ENCODE results near the gene DAB2IP.
"Not testable (repeated sequence)": the region's sequence is repeated elsewhere in the genome, so short reads cannot be mapped to it uniquely, and the experiment has no call there.

The DAB2IP gene

DNA sequence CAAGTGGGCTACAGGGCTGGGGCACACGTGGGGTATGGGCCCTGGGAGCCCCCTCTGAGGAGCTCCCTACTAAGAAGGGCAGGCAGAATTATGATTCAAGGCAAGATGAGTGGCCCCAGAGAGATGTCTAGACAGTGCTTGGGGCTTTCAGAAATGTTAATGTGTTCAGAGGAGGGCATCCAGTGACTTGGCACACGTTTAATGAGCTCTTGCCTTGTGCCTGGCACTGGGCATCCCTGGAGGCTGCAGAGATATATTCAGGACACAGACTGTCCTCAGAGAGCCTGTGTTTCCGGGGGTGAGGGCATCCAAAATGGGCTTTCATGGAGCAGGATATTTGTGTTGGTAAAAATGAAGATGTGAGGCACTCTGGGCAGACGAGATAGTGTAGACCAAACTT is 25.4 kb upstream of the DAB2IP start:
- DNase-seq, result no peak

DNA sequence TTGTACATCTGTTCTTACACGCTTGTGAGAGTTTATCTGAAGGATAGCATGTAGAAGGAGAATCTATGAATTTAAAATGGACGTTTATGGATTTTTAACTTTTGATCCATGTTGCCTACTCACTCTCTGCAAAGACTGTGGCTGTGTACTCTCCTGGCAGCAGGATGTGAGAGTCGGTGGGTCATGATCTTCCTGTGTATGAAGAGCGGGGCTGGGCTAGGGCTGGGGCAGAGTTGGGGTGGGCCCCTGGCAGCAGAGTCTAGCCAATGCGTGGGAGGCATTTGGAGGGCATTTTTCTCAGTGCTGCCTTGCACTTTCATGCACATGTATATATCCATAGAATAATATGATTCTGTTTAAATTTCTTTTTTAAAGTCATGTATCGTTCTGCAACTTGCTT is 24.0 kb upstream of the DAB2IP start:
- DNase-seq, result no peak

DNA sequence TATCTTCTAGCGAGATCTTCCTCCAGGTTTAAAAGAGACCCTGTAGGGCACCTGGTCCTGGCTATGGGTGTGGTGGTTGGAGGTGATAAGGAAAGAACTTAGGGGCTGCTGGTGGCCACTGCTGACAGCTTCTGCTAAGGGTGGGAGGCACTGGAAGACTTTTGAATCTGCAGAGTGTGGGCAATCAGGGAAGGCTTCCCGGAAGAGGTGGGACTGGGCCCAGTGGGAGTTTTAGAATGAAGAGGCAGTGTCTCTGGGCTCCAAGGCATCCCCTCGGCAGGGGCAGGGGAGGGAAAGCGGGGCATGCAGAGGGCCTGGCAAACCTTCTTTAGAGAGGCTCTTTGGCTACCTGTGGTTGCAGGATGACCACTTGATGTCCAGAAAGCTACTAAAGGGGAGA is 23.0 kb upstream of the DAB2IP start:
- DNase-seq, result no peak

DNA sequence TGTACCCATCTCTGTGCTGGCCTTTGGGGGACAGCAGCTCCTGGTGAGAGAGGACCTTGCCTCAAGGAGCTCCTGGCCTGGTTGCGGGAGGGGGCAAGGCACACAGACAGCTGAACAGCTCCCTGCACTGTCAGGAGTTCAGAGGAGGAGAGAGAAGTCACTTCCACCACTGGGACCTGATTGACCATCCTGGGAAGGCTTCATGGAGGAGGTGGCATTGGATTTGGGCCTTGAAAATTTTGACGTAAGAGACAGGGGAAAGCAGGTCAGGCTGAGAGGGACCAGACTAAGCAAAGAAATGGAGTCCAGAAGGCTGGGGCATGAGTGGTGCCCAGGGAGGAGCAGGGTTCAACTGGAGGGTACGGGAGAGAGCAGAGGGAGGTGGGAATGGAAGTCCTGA is 20.3 kb upstream of the DAB2IP start:
- DNase-seq, result no peak

DNA sequence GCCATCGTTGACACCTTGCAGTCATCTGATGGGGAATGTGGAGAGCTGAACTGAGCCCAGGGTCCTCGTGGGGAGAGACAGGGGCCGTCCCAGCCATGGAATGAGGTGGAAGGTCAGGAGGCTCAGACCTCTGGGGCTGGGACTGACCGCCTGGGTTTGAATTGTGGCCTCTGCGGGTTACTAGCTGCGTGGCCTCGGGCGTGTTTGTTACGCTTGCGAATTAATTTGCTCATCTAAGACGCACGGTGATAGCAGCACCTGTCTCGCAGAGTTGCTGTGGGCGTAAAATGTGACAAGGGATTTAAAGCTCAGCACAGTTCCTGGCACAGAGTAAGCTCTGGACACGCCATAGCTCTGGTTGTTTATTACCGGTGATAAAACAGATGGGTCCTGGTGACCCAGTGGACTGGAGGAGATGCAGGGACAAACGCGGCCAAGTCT is 19.4 kb upstream of the DAB2IP start:
- no peak for DNase-seq

DNA sequence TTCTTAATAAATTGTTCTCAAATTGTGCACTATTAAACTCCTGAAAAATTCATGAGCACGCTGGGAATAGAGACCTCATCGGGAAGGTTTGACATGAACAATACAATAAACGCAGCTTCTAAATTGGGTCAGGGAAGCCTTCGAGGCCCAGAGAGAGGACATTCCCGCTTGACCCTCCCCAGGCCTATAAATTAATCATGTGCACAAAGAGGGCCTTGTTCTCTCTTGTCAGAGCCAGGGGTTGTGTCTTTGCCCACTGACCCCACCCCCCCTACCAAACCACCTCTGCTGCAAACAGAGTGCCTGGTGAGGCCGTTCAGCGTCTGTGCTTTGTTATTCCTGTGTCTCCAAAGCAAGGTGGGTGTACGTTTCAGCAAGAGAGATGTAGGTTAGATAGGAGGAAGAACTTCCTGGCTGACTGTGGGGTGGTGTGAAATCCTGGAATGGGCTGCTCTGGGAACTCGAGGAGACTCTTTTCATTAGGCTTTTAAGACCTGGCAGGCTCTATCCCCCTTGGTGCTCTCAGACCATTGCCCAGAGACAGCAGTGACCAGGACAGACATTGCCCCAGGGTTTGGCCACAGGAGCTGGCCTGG is 18.2 kb upstream of the DAB2IP start:
- no peak for DNase-seq

DNA sequence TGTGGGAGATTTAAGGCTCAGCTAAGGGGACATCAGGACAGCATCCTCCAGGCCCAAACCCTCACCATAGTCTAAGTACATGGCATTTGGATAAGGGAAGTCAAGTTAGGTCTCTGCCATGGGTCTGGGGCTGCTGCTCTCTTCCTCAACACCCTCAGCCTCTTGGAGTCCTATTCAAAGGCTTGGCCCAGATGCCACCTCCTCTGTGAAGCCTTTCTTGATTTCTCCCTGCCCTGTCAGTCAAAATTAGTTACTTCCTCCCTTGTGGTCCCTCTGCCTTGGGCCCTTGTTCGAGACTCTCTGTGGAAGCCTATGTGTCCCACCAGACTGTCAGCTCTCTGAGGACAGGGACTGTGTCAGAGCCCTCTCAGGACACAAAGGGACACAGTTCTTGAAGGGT is 17.7 kb upstream of the DAB2IP start:
- no peak for DNase-seq

DNA sequence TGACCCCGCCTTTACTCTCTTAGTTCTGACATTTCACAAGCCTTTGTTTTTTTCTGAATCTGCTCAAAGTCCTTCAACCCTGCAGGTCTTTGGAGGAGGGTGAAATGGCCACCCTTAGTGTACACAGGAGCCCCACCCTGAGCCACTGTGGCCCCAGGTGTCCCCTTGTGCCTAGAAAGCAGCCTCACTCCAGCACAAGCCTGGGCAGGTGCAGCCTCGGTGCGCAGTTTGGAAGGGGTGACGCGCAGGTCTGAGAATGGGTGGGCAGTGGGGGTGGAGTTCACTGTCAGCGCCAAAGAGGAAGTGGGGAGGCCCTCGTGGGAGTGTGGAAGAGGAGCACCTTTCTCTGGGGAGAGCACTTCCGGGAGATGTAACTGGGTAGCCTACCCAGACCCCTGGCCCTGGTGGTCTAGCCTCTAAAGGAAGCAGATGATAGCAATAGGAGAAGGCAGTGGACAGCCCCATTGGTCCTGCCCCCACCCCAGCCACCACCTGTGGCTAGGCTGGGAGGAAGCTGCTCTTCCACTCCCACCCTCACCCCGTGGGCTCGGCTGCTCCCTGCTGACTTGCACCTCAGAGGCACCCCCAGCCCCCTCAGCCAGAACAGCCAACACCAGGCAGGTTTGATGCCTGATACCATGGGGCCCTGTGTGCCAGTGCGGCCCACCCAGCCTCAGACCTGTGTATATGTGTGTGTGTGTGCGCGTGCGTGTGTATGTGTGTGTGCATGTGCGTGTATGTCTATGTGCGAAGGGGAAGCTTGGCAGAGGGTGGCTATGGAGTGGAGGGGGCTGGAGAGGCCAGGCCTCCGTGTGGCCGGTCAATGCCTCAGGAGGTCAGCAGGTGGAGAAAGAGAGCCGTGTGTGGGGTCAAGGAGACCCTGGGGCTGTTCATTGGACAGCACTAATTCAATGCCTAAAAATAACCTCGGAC is 16.8 kb upstream of the DAB2IP start:
- DNase-seq, result no peak

DNA sequence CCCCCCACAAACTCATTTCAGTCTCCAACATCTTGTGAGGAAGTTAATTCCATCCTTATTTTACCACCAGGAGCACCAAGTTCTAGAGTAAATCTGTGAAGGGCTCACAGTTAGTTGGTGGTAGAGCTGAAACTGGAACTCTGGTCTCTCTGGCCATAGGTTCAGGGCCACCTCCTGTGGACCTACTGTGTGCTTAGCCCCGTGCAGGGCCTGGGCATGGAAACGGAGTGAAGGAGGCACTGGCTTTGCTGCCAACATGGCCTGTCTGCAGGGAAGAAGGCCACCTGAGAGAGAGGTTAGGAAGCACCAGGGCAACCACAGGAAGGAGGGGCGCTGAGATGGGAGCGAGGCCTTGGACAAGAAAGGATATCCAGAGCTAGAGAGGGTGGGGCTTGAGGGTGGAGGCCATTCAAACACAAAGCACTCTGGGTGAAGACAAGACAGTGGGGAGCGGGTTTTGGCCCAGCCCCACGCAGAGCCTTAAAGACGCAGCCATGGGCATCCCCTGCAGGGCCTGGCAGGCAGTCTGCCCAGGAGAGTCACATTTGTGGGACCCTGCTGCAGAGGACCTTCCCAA is 16.0 kb upstream of the DAB2IP start:
- DNase-seq, result no peak

DNA sequence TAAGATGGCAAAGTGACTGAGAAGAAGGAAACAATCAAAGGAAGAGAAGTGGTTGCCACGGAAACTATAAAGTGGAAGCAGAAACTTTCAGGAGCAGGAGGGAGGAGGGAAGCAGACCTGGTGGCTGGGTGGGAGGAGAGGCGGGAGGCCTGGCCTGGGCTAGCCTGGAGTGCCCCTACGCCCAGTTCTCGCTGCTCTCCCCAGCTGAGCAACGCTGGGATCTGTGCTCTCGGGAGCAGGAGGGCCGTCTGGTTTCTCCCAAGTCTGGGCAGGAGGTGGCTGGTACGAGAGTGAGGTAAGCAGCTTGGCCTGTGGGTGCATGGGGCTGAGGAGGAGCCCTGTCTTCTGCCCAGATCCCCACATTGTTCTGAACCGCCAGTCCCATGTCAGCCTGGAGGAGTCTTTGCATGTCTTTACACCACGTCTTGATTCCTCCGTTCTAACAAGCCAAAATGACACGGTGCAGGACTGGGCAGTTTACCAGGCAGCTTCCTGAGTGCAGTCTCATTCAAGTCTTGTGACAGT is 15.0 kb upstream of the DAB2IP start:
- DNase-seq, result no peak

DNA sequence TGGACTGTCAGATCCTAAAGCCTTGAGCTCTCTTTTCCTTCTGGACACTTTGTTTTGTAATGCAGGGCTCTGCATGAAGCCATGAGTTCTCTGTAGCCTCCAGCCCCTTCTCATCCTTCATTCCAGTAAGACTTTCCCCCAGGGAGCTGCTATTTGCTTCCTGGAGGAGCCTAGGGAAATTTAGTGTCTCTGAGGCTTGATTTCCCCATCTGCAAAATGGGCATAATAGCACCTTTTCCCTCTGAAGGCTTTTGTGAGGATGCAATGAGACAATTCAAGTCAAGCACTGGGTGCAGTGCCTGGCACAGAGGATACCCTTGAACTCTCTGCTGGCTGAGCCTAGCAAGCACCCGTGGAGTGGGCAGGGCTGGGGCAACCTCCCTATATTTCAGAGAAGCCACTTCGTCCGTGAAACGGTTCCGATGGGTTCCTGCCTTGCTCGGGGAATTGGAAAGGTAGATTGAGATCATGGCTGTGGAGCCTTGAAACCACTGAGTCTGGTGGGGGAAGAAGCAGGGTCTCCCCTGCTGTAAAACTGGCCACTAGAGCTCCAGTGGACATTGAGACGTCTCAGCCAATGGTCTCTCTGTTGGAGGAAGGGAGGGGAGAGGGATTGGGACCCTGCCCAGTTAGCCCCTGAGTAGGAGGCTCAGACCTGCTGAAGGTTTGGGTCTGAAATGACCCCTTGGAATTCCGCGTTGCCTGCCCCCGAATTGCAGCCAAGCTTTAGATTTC is 14.3 kb upstream of the DAB2IP start:
- no peak for DNase-seq

DNA sequence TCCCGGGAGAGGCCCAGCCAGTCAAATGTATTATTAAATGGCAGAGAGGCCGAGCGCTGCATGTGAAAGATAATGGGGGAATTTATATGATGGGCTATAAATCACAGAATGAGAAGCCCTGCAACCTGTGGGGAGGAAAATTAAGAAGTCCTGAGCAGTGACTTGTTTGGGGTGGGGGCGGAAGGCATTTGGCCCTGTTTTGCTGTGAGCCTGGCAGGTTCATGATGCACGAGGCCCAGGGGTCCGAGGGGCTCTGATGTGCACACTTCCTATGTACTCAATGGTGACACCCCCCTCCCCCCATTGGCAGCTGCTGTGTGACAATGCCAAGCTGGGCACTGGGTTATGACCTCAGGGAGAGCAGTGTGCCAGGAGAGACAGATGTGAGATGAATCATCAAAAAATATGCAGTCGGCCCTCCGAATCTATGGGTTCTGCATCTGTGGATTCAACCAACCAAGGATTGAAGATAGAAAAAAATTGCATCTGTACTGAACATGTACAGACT is 13.7 kb upstream of the DAB2IP start:
- no peak for DNase-seq

DNA sequence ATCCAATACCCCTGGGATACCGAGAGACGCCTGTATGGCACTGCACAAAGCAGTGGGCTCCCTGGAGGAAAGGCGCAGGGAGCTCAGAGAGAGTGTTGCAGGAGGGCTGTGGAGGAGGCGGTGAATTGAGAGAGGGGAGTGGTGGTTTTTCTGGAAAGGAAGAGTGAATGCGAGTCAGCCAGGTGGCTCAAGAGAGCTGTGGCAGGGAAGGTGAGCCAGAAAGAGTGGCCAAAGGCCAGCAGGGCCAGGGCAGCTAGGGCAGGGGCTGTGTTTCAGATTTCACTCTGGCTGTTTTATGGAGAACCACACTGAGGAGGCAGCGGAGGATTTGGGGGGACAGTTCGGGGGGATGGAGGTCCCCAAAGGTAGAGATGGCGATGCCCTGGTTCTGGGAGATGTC is 13.0 kb upstream of the DAB2IP start:
- DNase-seq, result no peak

DNA sequence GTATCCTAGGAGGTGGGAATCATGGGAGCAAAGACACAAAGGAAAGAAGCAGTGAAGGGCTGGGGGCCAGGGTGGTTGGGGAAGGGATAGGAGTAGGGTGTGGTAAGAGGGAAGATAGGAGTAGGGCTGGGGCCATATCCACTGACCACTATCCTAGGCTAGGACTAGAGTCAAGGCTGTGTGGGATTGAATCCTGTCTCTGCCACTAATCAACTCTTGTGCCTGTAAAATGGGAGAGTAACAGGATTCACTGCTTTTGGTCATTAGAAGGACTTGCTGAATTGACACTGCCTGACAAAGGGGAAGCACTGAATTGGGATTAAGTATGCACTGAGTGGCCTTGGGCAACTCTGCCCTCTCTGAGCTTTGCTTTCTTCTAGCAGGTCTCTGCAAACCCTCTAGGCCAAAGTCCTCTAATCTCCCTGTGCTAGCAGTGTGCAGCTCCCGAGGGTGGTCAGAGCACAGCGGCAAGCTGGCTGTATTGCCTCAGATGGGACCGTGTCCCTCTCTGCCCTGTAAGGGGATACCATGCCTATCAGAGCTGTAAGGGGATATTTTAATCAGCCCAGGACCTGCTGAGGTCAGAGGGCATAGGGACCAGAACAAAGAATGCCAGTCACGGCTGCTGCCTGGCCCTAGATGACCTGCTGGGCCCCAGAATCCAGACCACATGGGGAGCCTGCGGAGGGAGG is 12.4 kb upstream of the DAB2IP start:
- DNase-seq, result no peak

DNA sequence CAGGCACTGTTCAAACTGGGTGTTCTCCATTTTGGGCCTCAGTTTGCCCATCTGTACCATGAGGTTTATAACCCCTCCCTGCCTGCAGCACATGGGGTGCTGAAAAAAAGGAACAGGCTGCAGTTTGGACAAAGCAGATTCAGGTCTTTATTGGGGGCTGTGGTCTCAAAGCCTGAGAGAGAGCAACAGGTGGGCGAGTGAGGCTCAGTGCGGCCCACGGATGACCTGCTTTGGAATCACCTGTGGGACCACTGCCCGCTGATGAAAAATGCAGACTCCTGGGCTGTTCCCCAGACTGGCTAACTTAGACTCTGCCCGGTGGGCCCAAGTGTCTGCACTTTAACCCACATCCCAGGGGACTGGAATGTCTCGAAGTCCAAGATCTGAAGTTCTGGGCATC is 11.8 kb upstream of the DAB2IP start:
- no peak for DNase-seq

DNA sequence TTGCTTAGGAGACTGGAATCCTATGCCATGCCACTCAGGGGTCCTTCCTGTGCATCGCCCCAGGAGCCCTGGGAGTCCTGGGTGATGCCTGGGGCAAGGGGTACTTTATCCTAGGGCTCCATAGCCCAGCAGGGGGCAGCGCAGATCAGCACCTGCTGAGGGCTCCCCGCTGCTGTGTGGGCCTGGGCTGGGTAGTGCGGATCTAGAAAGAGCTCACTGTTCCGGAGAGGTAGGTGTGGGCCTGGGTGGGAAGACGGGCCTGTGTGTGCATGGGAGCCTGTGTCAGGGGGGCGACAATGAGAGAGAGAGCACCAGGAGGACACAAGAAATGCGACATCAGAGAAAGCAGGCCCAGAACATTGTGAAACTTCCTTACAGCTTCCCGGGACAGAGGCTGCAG is 11.4 kb upstream of the DAB2IP start:
- no peak for DNase-seq

DNA sequence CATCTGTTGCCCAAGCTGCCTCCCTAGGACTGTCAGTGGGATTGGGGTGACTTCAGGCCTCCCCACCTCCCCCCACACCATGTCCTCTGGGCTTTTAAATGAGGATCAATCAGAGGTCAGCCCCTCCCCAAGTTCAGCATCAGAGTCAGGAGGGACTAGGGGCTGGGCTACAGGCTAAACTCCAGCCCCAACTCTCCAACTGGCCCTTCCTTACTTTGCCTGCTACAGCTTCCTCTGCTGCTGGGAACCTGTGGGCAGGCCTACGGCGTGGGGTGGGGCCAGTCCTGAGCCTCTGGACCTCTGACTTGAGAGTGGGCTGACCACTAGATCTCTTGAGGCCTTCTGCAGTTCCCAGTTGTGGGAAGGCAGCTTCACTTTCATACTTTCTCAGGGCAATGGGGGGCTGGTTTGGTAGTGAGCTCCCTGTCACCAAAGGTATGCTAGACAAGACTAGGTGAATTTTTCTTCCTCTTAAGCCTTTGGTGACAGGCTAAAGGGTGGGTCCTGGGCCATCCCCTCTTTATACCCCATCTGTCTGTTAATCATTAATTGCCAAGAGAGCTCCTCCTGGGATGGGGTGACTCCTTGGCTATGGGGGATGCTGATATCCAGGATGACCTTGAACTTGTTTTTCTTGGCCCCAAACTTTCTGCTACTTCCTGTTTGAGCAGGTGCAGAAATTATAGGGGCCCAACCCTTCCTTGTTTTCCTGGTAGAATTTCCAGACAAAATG is 10.8 kb upstream of the DAB2IP start:
- no peak for DNase-seq

DNA sequence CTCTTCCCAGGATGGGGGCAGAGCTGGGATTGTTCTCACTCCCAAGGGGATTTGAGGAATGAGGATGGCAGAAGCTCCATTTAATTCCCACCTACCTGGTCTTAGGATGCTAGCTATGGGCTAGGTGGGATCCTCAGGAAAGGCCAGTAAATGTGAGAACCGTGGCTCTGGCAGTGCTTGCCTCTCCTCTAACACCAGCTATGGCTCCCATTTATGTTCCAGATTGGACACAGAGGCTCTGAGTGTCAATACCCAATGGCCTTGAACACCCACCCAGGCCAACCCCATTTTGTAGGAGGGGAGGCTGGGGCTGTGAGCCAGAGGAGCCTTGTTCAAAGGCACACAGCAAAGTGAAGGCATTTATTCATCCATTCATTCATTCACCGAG is 10.2 kb upstream of the DAB2IP start:
- no peak for DNase-seq

DNA sequence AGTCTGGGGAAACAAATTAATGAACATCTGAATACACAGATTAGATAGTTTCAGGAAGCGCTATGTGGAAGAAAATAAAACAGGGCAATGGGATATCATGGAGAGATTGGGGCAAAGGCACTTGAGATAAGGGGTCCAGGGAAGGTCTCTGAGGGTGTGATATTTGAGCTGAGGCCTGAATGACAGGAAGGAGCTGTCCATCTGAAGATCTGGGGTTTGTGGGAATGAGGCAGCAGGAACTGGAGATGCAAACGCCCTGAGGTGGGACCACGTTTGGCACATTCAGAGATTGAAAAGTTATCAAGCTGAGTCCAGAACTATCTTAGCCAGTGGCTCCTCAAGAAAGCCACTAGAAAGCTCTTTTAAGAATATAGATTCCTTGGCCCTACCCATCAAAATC is 8.7 kb upstream of the DAB2IP start:
- DNase-seq, result no peak

DNA sequence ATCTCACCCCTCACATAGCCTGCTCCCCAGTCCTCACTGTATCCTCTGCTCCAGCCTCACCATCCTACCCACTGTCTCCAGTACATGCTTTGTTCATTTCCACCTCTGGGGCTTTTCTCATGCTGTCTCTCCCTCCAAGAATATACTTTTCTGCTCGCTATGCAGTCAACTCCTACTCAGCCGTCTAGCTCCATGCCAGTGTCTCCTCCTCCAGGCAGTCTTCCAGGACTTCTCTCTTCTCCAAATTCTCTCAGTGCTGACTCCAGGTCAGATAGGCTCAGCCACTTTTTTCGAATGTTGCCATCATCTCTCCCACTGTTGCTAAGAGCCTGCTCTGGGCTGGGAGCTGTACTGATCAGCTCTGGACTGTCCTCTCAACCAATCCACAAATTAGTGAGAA is 8.0 kb upstream of the DAB2IP start:
- DNase-seq, result no peak

DNA sequence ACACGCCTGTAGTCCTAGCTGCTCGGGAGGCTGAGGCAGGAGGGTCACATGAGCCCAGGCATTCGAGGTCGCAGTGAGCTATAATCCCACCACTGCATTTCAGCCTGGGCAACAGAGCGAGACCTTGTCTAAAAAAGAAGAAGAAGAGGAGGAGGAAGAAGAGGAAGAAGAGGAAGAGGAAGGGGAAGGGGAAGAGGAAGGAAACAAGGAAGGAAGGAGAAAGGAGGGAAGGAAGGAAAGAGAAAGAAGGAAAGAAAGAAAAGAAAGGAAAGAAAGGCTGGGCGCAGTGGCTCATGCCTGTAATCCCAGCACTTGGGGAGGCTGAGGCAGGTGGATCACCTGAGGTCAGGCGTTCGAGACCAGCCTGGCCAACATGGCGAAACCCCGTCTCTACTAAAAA is 7.4 kb upstream of the DAB2IP start:
- DNase-seq, result not testable (repeated sequence)

DNA sequence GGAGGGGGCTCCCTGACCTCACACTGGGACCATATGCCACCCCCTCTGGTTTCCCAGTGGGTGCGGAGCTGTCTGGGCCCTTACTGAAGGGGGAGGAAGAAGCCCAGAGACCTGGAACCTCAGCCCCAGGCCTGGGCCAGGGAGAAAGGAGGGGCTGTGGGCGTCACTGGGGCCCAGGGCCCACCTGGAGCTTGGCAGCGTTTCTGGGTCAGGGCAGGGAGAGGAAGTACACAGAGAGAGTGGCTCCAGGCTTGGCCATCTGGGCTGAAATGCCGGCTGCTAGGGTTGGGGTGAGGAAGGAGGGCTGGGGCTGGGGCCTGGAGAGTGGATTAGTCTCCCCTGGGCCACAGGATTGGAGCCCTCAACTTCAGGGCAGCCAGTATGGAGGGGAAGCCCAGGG is 6.4 kb upstream of the DAB2IP start:
- no peak for DNase-seq
